HG02938 (cell line): ENCODE measurements around the gene GABRD.

Source experiments
- ATAC-seq: cut with Tn5 transposase; IDR thresholded peaks from one replicate; pipeline ENCODE4 v1.9.1; 2021; ENCODE audit warnings: mild to moderate bottlenecking, moderate library complexity; ENCODE audit not compliant: unreplicated experiment

Gene GABRD

GRCh38 chr1:2052054-2052679 lies 33.0 kb downstream of the GABRD start:
- no peak for ATAC-seq

- no peak for ATAC-seq
Observed at GRCh38 chr1:2052756-2053155, 33.6 kb downstream of the GABRD start.

DNA sequence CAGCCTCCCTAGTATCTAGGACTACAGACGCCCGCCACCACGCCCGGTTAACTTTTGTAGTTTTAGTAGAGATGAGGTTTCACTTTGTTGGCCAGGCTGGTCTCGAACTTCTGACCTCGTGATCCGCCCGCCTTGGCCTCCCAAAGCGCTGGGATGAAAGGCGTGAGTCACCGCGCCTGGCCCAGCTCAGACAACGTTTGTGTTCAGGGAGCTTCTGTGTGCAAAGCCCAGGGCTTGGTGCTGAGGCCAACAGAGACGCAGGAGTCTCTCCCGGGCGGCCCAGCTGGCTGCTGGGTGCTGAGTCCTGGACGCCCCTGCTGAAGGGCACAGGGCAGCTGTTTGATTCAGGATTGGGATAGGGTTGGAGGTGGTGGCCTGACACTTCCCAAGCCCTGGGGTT lies 34.1 kb downstream of the GABRD start:
- no peak for ATAC-seq

DNA sequence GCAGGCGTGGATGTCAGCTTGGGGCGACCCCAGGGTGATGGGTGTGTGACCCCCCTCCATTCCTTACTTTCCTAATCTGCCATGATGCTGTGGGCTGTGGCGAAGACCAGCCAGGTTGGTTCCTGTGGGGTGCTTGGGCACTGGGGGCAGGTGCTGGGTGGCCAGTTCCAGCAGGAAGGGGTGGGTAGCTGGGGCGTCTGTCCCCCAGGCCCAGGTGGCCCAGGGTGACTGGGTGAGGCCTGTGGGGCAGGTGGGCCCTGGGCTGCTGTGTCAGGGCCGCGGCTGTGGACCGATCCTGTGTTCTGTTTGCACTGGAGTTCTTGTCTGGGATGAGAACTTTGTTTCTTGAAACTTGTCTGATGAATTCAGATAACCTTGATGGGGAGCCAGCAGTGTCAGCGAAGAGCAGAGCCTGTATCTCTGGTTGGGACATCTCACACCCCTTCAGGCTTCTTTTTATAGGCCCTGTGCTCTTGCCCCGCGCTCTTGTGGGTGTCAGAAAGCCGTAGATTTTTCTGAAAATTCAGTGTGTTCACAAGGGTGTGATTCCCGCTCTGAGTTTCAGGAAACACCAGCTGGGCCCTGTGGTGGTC lies 34.7 kb downstream of the GABRD start:
- ATAC-seq, result no peak

GRCh38 chr1:2054560-2054959 lies 35.4 kb downstream of the GABRD start:
- ATAC-seq, result no peak

GRCh38 chr1:2055911-2056575 lies 36.9 kb downstream of the GABRD start:
- ATAC-seq, result no peak

- ATAC-seq, result no peak
Observed at GRCh38 chr1:2056955-2057590, 37.9 kb downstream of the GABRD start.

DNA sequence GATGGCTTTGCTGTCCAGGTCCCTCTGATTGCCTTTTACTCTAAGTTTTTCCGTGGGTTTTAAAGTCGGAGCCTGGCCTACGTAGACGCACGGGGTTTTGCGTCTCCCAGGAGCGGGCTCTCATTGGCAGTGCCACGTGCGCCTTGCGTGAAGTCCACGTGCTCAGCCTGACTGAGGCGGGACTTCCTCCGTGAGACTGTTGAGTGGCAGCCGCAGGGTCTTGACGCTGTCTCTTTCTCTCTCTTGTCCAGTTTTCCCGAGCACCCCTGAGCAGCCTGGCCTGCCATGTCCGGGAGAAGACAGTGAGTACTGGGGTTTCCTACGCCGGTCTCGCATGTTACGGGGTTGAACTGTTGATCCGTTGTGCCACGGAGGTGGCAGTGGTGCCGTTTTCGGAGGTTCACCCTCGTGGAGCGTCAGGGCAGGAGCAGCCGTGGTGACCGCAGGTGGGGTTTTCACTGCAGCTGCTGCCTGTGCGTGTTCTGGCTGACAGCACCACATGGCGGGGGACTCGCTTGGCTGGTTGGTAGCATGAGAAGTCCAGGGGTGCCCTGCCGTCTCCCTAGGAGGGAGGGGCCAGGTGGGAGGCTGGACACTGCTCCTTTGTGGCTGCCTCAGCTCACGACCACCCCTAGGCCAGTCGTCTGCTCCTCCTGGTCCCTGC lies 40.3 kb downstream of the GABRD start:
- no peak for ATAC-seq

- ATAC-seq, result no peak
Observed at GRCh38 chr1:2060072-2060471, 40.9 kb downstream of the GABRD start.

DNA sequence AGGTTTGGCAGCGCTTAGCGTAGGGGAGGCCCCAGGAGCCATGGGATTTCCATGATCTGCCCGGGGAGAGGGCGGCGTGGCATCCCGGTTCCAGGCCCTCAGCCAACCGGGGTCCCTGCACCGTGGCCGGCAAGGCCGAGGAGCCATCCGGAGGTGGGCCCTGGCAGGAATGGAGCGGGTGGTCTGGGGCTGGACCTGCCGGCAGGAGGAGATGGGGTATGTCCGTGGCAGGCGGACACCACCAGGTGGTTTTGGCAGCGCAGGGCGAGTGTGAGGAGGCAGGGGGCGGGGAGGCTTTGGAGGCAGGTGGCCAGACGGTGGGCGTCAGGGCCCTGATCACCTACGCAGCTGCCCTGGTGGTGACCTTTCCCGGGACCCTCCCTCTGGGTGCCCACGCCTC lies 41.4 kb downstream of the GABRD start:
- no peak for ATAC-seq

- no peak for ATAC-seq
Observed at GRCh38 chr1:2061065-2061778, 42.1 kb downstream of the GABRD start.

- no peak for ATAC-seq
Observed at GRCh38 chr1:2065699-2066098, 46.6 kb downstream of the GABRD start.

DNA sequence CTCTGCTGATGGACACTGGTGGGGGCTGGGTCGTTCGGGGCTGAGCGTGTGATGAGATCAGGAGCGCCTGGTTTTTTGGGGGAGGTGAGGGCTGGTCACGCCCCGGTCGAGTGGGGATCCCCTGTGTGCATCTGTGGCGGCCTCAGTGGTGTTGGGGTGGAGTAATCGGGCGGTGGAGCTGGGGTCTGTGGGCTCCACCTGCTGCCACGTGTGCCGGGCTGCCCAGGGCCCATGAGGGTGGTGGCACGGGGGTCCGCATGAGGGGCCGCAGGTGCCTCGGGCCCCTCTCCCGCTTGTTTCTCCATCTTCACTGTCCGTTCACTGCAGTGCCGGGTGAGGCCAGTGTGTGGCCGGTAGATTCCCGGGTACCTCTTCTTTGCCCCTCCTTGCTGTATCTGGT lies 48.2 kb downstream of the GABRD start:
- ATAC-seq, result no peak

- ATAC-seq, result no peak
Observed at GRCh38 chr1:2067981-2068380, 48.8 kb downstream of the GABRD start.

- ATAC-seq, result no peak
Observed at GRCh38 chr1:2068951-2069350, 49.8 kb downstream of the GABRD start.

- no peak for ATAC-seq
Observed at GRCh38 chr1:2070016-2070415, 50.9 kb downstream of the GABRD start.

GRCh38 chr1:2070800-2071530 lies 51.8 kb downstream of the GABRD start:
- ATAC-seq, result no peak

GRCh38 chr1:2072109-2072806 lies 53.1 kb downstream of the GABRD start:
- no peak for ATAC-seq

DNA sequence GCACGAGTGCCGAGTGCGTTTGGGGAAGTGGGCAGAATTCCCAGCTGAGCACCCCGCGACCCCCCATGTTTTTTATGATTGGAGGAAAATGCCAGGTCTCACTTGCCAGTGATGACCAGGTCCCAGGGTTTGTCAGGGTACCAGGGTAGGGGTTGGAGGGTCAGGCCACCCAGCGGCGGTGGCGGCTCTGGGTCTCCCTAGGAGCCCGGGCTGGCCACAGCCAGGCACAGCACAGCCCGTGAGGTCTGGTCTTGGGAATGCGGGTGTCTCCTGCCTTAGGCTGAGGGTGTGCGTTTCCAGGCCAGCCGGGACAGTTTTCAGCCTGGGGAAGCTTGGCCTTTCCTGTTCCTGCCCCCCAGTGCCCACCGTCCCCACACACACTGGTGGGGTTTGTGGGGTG lies 53.7 kb downstream of the GABRD start:
- ATAC-seq, result no peak
